Keratinocyte (primary cell): ENCODE measurements around the gene OR2AE1.

Experiments
- EZH2 ChIP-seq: IDR thresholded peaks from one replicate; pipeline ENCODE4 v1.6.1; 2012; ENCODE audit warnings: inconsistent platforms, mild to moderate bottlenecking, low read length, moderate library complexity
- TF ChIP-seq, protein P1 (sequence below), 3 experiments: IDR thresholded peaks in 1 of 3; conservative IDR thresholded peaks in 1 of 3; optimal IDR thresholded peaks in 1 of 3; 2 replicates in 2 of 3; 3 replicates in 1 of 3; pipeline versions ENCODE3 to v1.5.1; 2011; ENCODE audit warnings: low read length in 3 of 3, mild to moderate bottlenecking in 3 of 3, moderate library complexity in 2 of 3, control low read depth in 1 of 3, inconsistent platforms in 1 of 3; ENCODE audit not compliant: insufficient read depth in 2 of 3; ENCODE audit errors: extremely low read depth in 1 of 3

DNA sequence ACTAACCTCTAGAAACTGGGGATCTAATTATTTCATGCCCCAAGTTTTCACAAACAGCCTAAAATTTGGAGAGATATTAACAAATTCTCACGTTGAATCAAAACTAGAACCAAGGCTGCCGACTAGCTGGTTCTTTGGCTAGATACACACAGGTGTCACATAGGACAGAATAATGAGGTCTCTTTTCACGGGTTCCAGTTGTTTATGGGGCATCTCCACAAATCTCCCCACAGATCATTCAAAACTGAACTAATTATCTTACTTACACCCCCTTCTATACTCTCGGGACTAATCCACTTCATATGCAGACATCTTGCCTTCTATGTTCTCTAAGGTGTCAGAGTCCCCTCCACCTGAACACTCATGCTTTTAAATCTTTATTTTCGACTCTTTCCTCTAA, 16.4 kb upstream of the OR2AE1 start:
- TF ChIP-seq, protein P1, sequence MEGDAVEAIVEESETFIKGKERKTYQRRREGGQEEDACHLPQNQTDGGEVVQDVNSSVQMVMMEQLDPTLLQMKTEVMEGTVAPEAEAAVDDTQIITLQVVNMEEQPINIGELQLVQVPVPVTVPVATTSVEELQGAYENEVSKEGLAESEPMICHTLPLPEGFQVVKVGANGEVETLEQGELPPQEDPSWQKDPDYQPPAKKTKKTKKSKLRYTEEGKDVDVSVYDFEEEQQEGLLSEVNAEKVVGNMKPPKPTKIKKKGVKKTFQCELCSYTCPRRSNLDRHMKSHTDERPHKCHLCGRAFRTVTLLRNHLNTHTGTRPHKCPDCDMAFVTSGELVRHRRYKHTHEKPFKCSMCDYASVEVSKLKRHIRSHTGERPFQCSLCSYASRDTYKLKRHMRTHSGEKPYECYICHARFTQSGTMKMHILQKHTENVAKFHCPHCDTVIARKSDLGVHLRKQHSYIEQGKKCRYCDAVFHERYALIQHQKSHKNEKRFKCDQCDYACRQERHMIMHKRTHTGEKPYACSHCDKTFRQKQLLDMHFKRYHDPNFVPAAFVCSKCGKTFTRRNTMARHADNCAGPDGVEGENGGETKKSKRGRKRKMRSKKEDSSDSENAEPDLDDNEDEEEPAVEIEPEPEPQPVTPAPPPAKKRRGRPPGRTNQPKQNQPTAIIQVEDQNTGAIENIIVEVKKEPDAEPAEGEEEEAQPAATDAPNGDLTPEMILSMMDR (optimal IDR thresholded peaks at IDR 0.05 in 1 of 3, IDR thresholded peaks at IDR 0.05 in 1 of 3, conservative IDR thresholded peaks at IDR 0.05 in 1 of 3; ENCODE audit: extremely low read depth in 1 of 3, insufficient read depth in 2 of 3, low read length in 3 of 3) = no peak
- no peak for TF ChIP-seq EZH2
